ENCODE results near the gene GPR137C. TPM values are rescaled to one million over a fixed set of nuclear protein-coding genes. Genes with fewer than 3 reads are reported as not detected.

Gene GPR137C
- total and polyA plus RNA-seq, 5 experiments from 2014 or later, result 0.16 to 0.18 TPM; not detected in 3

Other genes starting within 250 kb of the GPR137C start
- 1 to 10 TPM; 2.9 to 3.2 TPM for gene PTGER2, start 238.5 kb upstream of the GPR137C start, total RNA-seq
- gene PTGER2, start 238.5 kb upstream of the GPR137C start, polyA plus RNA-seq, result 100 to 1,000 TPM in 1 of 3 donors, 10 to 100 TPM in 2; 58.7 to 114 (median 91.2) TPM
- 1 to 10 TPM; 7.1 to 9.2 TPM for gene TXNDC16, start 331 bp upstream of the GPR137C start, total RNA-seq
- gene TXNDC16, start 331 bp upstream of the GPR137C start, polyA plus RNA-seq, result 1 to 10 TPM; 1.6 to 2.2 (median 2.0) TPM
- 10 to 100 TPM; 64.1 to 74.5 TPM for gene ERO1A, start 142.7 kb downstream of the GPR137C start, total RNA-seq
- gene ERO1A, start 142.7 kb downstream of the GPR137C start, polyA plus RNA-seq, result 10 to 100 TPM; 29.6 to 32.0 (median 30.2) TPM
- gene PSMC6, start 154.4 kb downstream of the GPR137C start, total RNA-seq, result 100 to 1,000 TPM in 1 of 2 experiments, 10 to 100 TPM in 1; 100.0 to 103 TPM
- 10 to 100 TPM; 38.1 to 60.1 (median 52.0) TPM for gene PSMC6, start 154.4 kb downstream of the GPR137C start, polyA plus RNA-seq
- gene STYX, start 177.3 kb downstream of the GPR137C start, total RNA-seq, result 10 to 100 TPM; 43.0 to 48.8 TPM
- 10 to 100 TPM; 22.9 to 30.5 (median 25.6) TPM for gene STYX, start 177.3 kb downstream of the GPR137C start, polyA plus RNA-seq
- 10 to 100 TPM in 1 of 2 experiments, 1 to 10 TPM in 1; 8.3 to 12.6 TPM for gene GNPNAT1, start 238.8 kb downstream of the GPR137C start, total RNA-seq
- gene GNPNAT1, start 238.8 kb downstream of the GPR137C start, polyA plus RNA-seq, result 10 to 100 TPM; 10.9 to 12.9 (median 11.2) TPM

Measured in naive thymus-derived CD8-positive, alpha-beta T cell (primary cell).